ENCODE measurements around the gene CNTN1. TPM values are rescaled to one million over a fixed set of nuclear protein-coding genes. Genes with fewer than 3 reads are reported as not detected.

The CNTN1 gene
- total and polyA plus RNA-seq, 9 of the 15 experiments (the other 6 are each of a cell fraction or from before 2014, with no cell fraction given), result 0.16 TPM; not detected in 8

DNA sequence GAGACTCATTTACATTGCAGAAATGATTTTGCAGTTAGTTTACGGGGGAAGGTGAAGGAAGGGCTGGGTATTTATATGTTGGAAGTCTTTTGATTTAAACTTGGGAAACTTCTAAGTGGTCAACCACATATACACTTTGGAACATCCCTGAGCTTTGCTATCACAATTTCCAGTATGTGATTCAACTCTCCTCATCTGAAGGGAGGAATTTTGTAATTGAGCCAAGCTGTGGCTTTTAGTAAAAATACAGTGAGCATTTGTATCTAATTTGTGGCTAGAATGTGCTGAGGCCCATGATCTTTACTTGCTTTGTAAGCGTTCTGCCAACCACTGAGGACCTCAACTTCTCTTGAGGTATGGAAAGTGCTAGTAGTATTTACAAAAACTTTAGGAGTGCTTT, 260.8 kb downstream of the CNTN1 start:
- POLR2A ChIA-PET, result interaction anchor here (1.2 kb wide), 1 partner anchor 1084 kb away, joined by 3 read pairs; no protein-coding TSS in a partner anchor
- H3K9me1 ChIP-seq (ENCODE audit: control insufficient read depth, insufficient read depth, low read length), result no peaks in the 10 kb centered on the region
- intact Hi-C loops (cut with micrococcal nuclease) (no loop called here), in situ Hi-C loops (cut with MboI) (no loop called here)
- H3K79me2 ChIP-seq (ENCODE audit: control insufficient read depth, insufficient read depth, low read length), result no peaks in the 10 kb centered on the region
- no peak overlapping the region for H3K4me3 ChIP-seq
- H3K4me2 ChIP-seq (ENCODE audit: insufficient read depth, low read length), result no peak overlapping the region
- H4K20me1 ChIP-seq (replicated peaks; ENCODE audit: control insufficient read depth, insufficient read depth, low read length), result no peaks in the 10 kb centered on the region
- FAIRE-seq (no peak), ATAC-seq (no peak), DNase-seq (ENCODE audit: extremely low read depth in 1 of 4, low spot score in 3 of 4) (no peak)
- H3K36me3 ChIP-seq (ENCODE audit: control insufficient read depth, insufficient read depth, low read length), result no peaks in the 10 kb centered on the region
- no peaks in the 10 kb centered on the region for H3K4me1 ChIP-seq (replicated peaks in 1 of 2; ENCODE audit: control insufficient read depth in 2 of 2, insufficient read depth in 2 of 2, low read length in 2 of 2)
- no peak for TF ChIP-seq NEUROD1 (IDR thresholded peaks at IDR 0.05; ENCODE audit: borderline replicate concordance, low read depth, low read length, partially characterized antibody)
- TF ChIP-seq SP1 (CRISPR knock-in tag; IDR thresholded peaks at IDR 0.05), result no peak
- TF ChIP-seq, protein P1, sequence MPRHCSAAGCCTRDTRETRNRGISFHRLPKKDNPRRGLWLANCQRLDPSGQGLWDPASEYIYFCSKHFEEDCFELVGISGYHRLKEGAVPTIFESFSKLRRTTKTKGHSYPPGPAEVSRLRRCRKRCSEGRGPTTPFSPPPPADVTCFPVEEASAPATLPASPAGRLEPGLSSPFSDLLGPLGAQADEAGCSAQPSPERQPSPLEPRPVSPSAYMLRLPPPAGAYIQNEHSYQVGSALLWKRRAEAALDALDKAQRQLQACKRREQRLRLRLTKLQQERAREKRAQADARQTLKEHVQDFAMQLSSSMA (CRISPR knock-in tag; IDR thresholded peaks at IDR 0.05), result no peak
- TF ChIP-seq ARHGAP35 (IDR thresholded peaks at IDR 0.05; ENCODE audit: partially characterized antibody), result no peak
- TF ChIP-seq SMARCA4 (IDR thresholded peaks at IDR 0.05), result no peak
- TF ChIP-seq KLF10 (CRISPR knock-in tag; IDR thresholded peaks at IDR 0.05), result no peak
- no peak for TF ChIP-seq TARDBP (IDR thresholded peaks at IDR 0.05)
- TF ChIP-seq, protein P2, sequence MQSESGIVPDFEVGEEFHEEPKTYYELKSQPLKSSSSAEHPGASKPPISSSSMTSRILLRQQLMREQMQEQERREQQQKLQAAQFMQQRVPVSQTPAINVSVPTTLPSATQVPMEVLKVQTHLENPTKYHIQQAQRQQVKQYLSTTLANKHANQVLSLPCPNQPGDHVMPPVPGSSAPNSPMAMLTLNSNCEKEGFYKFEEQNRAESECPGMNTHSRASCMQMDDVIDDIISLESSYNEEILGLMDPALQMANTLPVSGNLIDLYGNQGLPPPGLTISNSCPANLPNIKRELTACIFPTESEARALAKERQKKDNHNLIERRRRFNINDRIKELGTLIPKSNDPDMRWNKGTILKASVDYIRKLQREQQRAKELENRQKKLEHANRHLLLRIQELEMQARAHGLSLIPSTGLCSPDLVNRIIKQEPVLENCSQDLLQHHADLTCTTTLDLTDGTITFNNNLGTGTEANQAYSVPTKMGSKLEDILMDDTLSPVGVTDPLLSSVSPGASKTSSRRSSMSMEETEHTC (IDR thresholded peaks at IDR 0.05), result no peak
- H3K27ac ChIP-seq (ENCODE audit: extremely low read depth, low read depth, low read length), result no peak overlapping the region
- no peaks in the 10 kb centered on the region for H3K9me3 ChIP-seq (replicated peaks; ENCODE audit: control insufficient read depth, insufficient read depth, low read depth, low read length)
- WGBS (ENCODE audit: insufficient coverage, low coverage, missing lambda C conversion rate), result 3% methylated on average over 2 of the region's 2 CpGs
- CTCF ChIA-PET (ENCODE audit: low intra/inter-chr PET ratio), result no interaction called here
- H3K27me3 ChIP-seq (ENCODE audit: control insufficient read depth in 2 of 2, insufficient read depth in 2 of 2, low read length in 2 of 2), result no peaks in the 10 kb centered on the region
- H3K9ac ChIP-seq (ENCODE audit: insufficient read depth in 1 of 2, low read depth in 2 of 2, low read length in 2 of 2), result no peak overlapping the region
- no TSS peak for BruUV-seq (replicated peaks)
- no peak overlapping the region for H2AFZ ChIP-seq (ENCODE audit: low read depth, low read length)
